OCI-LY1 (cell line): ENCODE results near the gene CENPO.

Experiments
- CTCF ChIP-seq: fragments of 200-600 bp; sonication (generic), shearing (Covaris generic); IDR thresholded peaks from 2 replicates; pipeline ENCODE4 v1.5.1; 2017; ENCODE audit warnings: mild to moderate bottlenecking, antibody characterized with exemption, low read length, moderate library complexity, mixed read lengths
- EZH2 ChIP-seq: fragments of 200-600 bp; sonication (generic), shearing (Covaris generic); IDR thresholded peaks from 2 replicates; pipeline ENCODE4 v1.8.0; 2017; ENCODE audit warnings: borderline replicate concordance, mixed run types, mild to moderate bottlenecking, antibody characterized with exemption, low read length, moderate library complexity, mixed read lengths

- TF ChIP-seq CTCF (no peak), EZH2 (no peak)
These were observed 16.2 kb downstream of the CENPO start for GRCh38 chr2:24809316-24810007.
